Measurements from ENCODE around the gene RGL3. TPM values are rescaled to one million over a fixed set of nuclear protein-coding genes. Genes with fewer than 3 reads are reported as not detected.
"Not testable (repeated sequence)": the region's sequence is repeated elsewhere in the genome, so short reads cannot be mapped to it uniquely, and the experiment has no call there.

The RGL3 gene
- total RNA-seq, 1 donor from 2014 or later: 9.2 TPM

DNA sequence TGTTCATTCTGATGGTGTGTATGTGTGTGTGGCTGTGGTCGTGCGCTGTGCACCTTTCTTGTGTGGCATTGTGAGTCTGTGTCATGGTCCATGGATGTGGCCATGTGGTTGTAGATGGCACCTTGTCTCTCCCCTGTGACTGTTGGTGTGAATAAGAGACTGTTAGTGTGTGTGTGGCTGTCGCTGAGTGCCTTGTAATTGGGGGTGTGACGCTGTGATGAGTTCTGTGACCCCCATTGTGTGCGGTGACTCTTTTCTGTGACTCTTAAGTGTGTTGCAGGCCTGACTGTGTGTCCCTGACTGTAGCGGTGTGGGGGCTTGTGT, 63.1 kb downstream of the RGL3 start:
- Histone ChIP-seq H3K27me3 (ENCODE audit: low read depth) (no peaks in the 10 kb centered on the region), H3K4me1 (peaks cover 25% of the 10 kb centered on the region), H3K4me3 (peak overlapping the region; percentile 77), H3K9me3 (replicated peaks) (no peaks in the 10 kb centered on the region), H3K36me3 (peaks cover 15% of the 10 kb centered on the region), H3K27ac (replicated peaks) (peak overlapping the region; percentile 75)
- intact Hi-C loops (cut with micrococcal nuclease): no loop called here
- no peak for DNase-seq
- TF ChIP-seq, protein P1, sequence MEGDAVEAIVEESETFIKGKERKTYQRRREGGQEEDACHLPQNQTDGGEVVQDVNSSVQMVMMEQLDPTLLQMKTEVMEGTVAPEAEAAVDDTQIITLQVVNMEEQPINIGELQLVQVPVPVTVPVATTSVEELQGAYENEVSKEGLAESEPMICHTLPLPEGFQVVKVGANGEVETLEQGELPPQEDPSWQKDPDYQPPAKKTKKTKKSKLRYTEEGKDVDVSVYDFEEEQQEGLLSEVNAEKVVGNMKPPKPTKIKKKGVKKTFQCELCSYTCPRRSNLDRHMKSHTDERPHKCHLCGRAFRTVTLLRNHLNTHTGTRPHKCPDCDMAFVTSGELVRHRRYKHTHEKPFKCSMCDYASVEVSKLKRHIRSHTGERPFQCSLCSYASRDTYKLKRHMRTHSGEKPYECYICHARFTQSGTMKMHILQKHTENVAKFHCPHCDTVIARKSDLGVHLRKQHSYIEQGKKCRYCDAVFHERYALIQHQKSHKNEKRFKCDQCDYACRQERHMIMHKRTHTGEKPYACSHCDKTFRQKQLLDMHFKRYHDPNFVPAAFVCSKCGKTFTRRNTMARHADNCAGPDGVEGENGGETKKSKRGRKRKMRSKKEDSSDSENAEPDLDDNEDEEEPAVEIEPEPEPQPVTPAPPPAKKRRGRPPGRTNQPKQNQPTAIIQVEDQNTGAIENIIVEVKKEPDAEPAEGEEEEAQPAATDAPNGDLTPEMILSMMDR (IDR thresholded peaks at IDR 0.05; ENCODE audit: borderline replicate concordance): no peak

DNA sequence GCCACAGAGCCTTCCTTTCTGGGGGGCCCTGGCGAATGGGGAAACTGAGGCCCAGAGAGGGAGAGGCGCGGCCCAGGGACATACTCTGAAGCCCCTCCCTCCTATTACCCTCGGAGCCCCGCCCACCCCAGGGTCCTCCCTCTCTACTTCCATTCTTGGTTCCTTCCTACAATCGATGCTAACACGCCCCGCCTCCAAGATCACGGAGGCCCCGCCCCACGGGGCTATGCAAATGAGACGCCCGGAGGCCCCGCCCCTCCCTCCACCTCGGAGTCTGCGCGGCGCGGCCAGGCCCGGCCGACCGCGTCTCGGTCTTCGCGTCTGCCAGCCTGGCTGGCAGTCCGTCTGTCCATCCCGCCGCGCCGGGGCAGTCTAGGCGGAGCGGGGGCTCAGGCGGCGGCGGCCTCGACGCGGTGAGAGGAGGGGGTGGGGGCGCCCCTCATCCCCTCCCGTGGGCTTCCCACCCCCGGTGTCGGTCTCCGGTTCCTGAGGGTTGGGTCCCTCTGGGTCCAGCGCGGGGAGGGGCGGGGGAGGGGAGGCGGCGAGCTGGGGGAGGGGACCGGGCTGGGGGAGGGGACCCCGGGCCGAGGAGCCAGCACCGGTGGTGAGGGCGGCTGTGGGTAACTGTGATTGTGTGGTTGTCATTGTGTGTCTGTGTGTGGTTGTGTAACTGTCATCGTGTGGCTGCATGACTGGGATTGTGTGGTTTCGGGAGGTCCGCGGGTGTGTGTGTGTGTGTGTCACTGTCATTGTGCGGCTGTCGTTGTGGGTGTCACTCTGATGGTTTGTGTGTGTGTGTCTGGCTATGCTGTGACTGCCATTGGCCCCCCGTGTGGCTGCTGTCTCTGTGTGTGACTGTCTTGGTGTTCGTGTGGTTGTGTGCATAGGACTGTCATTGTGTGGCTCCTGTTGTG, 63.7 kb downstream of the RGL3 start, which contains the start of gene PLPPR2:
TSS of gene PLPPR2 (plus strand) at position 273 of the 914 bp plus-strand sequence. CDS start 2,242 bp downstream, outside the sequence.
- intact Hi-C loops (cut with micrococcal nuclease): no loop called here
- H3K27ac ChIP-seq (replicated peaks): peak within 1 kb of the TSS; percentile 75
- no peaks in the 10 kb centered on the region for H3K27me3 ChIP-seq (ENCODE audit: low read depth)
- DNase-seq: peak; percentile 96
- no peaks in the 10 kb centered on the region for H3K9me3 ChIP-seq (replicated peaks)
- H3K4me1 ChIP-seq: peaks cover 22% of the 10 kb centered on the region
- TF ChIP-seq, protein P1 (IDR thresholded peaks at IDR 0.05; ENCODE audit: borderline replicate concordance): no peak
- peaks cover 11% of the 10 kb centered on the region for H3K36me3 ChIP-seq
- H3K4me3 ChIP-seq: peak within 1 kb of the TSS; percentile 77

DNA sequence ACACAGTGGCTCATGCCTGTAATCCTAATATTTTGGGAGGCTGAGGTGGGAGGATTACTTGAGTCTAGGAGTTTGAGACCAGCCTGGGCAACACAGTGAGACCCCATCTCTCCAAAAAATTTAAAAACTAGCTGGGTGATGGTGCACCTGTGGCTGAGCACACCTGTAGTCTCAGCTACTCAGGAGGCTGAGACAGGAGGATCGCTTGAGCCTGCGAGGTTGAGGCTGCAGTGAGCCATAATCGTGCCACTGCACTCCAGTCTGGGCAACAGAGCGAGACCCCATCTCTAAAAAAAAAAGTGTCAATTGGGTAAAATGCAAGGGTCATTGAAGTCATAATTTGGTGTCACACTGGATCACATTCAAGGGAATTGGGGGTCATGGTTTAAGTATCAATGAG, 65.0 kb downstream of the RGL3 start:
- intact Hi-C loops (cut with micrococcal nuclease); H3K36me3 ChIP-seq; H3K27ac ChIP-seq (replicated peaks); DNase-seq; H3K9me3 ChIP-seq (replicated peaks); H3K4me3 ChIP-seq; H3K27me3 ChIP-seq (ENCODE audit: low read depth): not testable (repeated sequence)
- H3K4me1 ChIP-seq: peaks cover 22% of the 10 kb centered on the region

DNA sequence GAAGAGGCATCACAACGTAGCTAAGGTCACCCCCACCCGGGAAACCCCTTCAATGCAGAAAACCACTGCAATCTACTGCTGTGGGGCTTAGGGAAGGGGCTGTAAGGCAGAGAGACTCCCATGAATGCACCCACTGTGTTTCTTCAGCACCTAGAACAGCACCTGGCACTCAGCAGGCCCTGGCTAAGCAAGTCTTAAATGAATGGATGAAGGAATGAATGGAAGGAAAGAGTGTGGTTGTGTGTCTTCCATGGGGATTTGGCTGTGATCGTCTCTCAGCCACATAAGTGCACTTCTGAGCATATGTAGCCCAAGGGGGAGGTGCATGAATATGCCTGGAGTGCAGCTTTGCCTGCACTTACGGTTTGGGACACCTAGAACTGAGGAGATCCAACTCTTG, 69.9 kb downstream of the RGL3 start:
- no peak for DNase-seq
- no peak overlapping the region for H3K27ac ChIP-seq (replicated peaks)
- peaks cover 9% of the 10 kb centered on the region for H3K9me3 ChIP-seq (replicated peaks)
- no peaks in the 10 kb centered on the region for H3K36me3 ChIP-seq
- peaks cover 27% of the 10 kb centered on the region for H3K4me1 ChIP-seq
- intact Hi-C loops (cut with micrococcal nuclease): no loop called here
- TF ChIP-seq, protein P1 (IDR thresholded peaks at IDR 0.05; ENCODE audit: borderline replicate concordance): no peak
- no peak overlapping the region for H3K4me3 ChIP-seq
- no peaks in the 10 kb centered on the region for H3K27me3 ChIP-seq (ENCODE audit: low read depth)

DNA sequence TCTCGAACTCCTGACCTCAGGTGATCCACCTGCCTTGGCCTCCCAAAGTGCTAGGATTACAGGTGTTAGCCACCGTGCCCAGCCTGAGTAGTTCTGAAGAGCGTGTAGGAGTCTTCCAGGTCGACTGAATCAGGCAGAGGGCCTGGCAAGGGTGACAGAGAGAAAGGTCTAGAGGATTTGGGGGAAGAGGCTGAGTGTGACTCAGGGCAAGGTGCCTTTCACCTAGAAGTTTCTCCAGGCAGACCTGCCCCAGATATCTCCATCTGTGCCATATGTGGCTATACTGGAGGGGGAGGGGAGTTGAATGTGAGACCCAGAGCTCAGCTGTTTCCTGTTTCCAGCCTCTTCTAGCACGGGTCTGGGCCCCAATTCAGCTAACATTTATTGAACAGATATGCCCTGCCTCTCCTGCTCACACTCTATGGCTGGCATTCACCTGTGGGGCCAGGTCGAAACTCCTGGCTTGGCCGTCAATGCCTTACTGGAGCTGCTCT, 71.5 kb downstream of the RGL3 start:
- DNase-seq: no peak
- no peaks in the 10 kb centered on the region for H3K27me3 ChIP-seq (ENCODE audit: low read depth)
- peaks cover 33% of the 10 kb centered on the region for H3K4me1 ChIP-seq
- TF ChIP-seq, protein P1 (IDR thresholded peaks at IDR 0.05; ENCODE audit: borderline replicate concordance): no peak
- H3K4me3 ChIP-seq: no peak overlapping the region
- H3K36me3 ChIP-seq: peaks cover 3% of the 10 kb centered on the region
- intact Hi-C loops (cut with micrococcal nuclease): no loop called here
- H3K27ac ChIP-seq (replicated peaks): no peak overlapping the region
- peaks cover 9% of the 10 kb centered on the region for H3K9me3 ChIP-seq (replicated peaks)
